ENCODE measurements around the gene BRAF. TPM values are rescaled to one million over a fixed set of nuclear protein-coding genes. Genes with fewer than 3 reads are reported as not detected.
"Not testable (repeated sequence)": the region's sequence is repeated elsewhere in the genome, so short reads cannot be mapped to it uniquely, and the experiment has no call there.

The BRAF gene
- total RNA-seq, 1 donor from 2014 or later, result 16.6 TPM

DNA sequence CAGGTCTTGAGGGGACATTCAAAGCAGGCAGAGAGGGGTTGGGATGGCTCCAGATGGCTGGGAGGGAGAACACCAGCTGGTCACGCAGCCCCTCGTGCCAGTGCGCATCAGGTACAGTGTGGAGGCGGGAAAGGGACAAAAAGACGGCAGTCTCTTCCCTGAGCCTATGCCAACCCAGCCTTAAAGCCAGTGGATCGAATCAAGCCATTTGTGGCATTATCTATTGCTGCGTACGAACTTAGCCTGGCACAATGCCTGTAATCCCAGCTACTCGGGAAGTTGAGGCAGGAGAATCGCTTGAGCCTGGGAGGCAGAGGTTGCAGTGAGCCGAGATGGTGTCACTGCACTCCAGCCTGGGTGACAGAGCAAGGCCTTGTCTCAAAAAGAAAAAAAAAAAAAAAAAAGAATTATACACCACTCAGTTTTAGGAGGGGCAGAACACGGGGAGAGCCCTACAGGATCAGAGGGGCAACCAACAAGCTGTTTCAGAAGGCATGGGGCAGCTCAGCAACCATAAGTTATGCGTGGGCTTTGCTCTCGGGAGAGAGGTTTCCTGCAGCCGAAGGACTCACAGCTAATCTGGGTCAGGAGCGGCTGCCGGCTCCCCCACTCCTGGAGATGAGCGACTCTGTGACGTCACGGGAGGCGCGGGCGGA, 228.6 kb downstream of the BRAF start:
- intact Hi-C loops (cut with DNase I), result no loop called here
- peak; percentile 98 for ATAC-seq (ENCODE audit: poor library complexity)
- peak; percentile 98 for DNase-seq

DNA sequence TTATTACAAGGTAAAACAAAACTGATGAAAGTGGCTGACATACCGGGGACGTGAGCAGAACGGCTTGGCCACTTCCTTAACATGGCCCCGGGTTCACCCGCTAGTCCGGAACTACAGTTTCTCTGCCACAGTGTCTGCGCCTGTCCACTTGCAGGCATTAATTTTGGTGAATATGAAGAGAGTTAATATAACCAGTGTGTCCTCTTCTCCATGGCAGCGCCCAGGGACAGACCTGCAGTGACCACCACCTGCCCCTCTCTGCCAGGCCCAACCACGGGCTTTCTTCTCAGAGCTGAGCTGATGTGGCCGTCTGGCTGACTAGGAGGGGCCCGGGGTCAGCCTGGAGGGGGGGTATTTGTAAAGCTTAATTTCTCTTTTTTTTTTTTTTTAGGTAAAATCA, 229.3 kb downstream of the BRAF start:
- intact Hi-C loops (cut with DNase I), result no loop called here
- no peak for DNase-seq

DNA sequence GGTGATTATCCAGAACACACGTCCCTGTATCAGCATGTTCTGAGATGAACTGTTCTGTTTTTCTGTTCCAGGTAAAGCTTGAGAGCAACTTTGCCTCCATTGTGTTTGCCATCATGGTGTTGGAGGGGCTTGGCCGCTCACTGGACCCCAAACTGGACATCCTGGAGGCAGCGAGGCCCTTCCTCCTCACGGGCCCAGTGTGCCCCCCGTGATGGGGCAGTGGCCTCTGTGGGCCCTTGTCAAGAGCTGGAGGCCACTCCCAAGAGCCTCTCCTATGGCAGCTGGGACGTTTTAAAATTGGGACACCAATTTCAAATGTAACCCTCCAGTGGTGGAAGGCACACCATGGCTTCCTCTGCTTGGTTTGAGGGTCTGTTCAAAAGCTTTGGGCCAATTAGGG, 230.1 kb downstream of the BRAF start:
- intact Hi-C loops (cut with DNase I), result no loop called here
- ATAC-seq (ENCODE audit: poor library complexity), result no peak
- DNase-seq, result no peak

More for the DNA sequence above, 229.3 kb downstream of the BRAF start:
- ATAC-seq (ENCODE audit: poor library complexity), result no peak

DNA sequence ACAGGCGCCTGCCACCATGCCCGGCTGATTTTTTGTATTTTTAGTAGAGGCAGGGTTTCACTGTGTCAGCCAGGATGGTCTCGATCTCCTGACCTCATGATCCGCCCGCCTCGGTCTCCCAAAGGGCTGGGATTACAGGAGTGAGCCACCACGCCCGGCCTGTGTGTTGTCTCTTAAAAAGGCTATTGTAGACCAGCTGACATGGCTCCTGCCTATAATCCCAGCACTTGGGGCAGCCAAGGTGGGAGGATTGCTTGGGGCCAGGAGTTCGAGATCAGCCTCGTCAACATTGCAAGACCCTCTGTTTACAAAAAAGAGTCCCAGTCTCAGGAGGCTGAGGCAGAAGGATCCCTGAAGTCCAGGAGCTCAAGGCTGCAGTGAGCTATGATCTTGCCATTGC, 230.9 kb downstream of the BRAF start:
- intact Hi-C loops (cut with DNase I); ATAC-seq (ENCODE audit: poor library complexity); DNase-seq: not testable (repeated sequence)

DNA sequence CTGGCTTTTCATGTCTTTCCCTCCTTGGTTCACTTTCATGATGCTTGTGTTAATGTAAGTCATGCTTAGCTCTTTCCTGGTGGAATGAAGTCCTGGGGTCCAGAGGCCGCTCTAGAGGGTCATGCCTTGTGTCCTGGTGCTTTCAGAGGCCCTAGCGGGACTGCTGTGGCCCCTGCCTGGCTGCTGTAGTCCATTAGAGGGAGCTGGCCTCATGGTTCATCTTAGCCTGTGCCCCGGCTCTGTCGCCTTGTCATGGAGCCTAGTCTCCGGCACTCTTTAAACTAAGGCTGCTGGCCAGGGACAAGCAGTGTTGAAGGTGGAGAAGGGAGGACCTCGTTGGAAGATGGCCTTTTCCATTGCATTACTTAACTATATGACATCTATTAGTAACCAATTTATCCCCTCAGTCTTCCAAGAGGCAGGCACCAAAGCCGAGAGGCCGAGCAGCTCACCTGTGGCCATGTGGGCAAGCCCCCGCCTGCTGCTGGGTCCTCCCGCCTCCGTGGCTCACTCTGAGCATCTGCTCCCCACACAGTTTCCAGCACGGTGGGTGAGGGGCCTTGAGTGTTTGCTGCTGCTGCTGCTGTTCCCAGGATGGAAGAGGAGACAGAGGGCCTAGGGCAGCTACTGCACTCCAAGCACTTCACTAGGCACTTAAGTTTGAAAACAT, 233.2 kb downstream of the BRAF start:
- ATAC-seq (ENCODE audit: poor library complexity) (no peak), DNase-seq (no peak)
- intact Hi-C loops (cut with DNase I), result no loop called here

DNA sequence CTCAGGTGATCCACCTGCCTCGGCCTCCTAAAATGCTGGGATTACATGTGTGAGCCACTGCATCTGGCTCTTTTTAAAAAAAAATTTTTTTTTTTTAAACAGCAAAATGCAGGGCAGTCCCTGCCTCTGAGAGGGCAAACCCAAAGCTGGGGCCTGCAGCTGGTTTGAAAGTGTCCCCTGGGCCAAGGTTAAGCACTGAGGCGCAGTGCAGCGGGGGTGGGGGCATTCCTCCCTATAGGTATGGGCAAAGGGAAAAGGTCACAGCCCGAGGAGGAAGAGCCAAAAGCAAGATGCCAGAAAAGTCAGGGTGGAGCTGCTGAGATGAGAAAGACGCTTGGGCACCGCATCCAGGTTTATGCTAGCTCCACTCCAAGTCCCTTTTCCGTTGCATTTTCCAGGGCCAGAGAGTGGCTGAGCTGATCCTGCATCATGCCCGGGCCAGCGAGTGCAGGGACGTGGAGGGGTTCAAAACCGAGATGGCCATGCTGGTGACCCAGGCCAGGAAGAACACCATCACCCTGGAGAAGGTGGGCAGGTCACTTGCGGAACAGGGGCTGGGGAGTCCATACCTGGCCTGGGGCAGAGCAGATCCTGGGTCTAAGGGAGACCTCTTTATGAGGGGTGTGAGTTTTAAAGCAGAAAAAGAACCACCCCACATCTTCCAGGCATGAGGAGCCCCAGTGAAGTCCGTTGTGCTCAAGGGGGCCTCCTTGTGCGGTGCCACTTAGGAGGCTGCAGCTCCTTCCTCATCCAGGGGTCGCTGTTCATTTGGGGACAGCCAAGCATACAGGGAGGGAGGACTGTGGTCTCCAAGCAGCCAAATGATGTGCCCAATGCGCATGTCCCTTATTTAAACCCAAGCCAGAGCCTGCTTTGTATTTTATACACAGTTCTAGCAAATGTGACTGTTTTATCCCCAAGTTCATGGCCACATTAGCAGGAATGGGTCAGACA, 235.3 kb downstream of the BRAF start:
- intact Hi-C loops (cut with DNase I), result no loop called here
- ATAC-seq (ENCODE audit: poor library complexity) (no peak), DNase-seq (no peak)

DNA sequence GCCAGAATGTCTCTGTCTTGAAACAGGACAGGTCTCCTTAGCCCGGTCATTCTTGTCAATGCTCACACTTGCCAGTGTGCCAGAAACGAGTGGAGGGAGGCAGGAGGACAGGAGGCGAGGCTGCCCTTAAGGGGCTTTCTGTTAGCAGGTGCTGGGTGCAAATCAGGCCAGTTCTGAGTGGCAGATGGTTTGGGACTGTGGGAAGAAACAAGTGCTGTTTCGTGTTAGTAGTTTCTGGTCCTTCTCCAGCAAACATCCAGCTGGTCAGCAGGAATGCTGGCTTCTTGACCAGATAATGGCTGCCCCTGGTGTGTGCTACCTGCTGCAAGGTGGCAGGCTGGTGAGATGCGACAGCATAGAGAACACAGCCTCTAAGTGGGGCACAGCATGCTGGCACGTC, 236.4 kb downstream of the BRAF start:
- DNase-seq (no peak), ATAC-seq (ENCODE audit: poor library complexity) (no peak)
- intact Hi-C loops (cut with DNase I), result no loop called here

DNA sequence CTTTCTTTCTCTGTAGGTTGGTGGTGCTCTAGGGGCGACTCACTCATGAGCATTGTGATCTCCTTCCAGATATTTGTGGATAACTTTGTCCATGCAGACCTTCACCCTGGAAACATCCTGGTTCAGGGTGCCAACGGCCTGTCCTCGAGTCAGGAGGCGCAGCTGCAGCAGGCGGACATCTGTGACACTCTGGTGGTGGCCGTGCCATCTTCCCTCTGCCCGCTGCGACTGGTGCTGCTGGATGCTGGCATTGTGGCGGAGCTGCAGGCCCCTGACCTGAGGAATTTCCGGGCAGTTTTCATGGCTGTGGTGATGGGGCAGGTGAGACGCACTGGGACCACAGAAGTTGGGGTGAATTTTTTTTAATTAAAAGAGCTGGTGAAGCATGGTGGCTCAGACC, 237.8 kb downstream of the BRAF start:
- ATAC-seq (ENCODE audit: poor library complexity) (no peak), DNase-seq (no peak)
- intact Hi-C loops (cut with DNase I), result no loop called here

DNA sequence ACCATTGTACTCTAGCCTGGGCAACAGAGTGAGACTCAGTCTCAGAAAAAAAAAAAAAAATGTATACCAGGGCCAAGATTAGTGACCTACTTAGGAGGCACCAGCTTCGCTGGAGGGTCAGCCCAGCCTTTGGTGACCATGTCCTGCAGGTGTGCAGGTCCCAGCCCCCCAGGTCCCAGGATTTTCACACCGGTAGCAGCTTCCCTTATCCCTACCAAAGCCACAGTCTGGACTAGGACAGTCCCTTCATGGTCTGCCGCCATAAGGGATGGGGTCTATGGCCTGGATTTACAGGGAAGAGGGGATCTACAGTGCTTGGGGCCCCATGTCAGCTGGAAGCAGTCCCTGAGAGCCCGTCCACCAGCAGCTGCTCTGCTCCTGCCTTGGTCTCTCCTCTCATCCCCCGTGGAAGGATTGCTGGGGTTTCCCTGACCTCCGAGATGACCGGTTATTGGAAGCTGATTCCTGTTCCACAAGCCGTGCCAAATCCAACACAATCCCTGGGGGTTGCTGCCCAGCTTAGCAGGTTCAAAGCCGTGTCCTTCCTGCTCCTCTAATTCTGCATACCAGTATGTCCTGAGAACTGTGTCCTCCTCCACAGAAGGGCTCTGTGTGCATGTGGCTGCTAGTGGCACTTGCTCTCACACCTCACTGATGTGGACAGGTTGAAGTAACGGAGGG, 239.2 kb downstream of the BRAF start:
- intact Hi-C loops (cut with DNase I), result no loop called here
- ATAC-seq (ENCODE audit: poor library complexity) (no peak), DNase-seq (no peak)

DNA sequence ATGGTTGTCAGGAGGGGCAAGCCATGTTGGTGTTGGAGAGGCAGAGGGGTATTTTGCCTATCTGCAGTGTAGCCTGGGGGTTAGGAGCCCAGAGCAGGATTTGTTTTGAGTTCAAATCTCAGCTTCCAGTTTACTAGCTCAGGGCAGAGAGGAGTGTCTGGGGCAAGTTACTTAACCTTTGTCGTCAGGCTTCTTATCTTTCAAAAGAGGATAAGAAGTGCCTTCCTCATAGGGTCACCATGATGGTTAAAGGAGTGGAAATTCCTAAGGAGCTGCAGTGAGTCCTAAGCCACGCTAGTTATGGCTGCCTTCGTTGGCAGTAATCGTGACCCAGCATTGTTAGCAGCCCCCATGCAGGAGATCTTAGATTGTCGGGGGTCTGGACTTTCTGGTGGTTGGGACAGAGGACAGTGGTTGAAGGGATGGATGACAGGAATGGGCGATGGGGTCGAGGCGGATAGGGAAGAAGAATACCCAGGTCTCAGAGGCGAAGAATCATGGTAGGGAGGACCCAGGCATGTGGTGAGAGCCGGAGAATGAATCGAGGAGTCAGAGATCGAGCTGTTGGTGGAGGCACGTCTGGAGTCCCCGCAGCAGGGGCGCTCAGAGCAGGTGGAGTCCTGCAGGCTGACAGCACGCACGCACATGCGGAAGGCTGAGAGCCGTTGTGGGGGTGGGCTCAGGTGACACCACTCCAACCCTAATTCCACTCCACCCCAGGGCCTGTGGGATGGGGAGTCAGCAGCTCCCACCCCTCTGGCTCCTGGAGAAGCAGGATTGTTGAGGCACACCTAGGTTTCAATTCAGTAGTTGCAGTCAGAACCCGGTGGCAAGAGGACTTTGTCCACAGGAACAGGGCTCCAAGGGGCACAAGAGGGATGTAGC, 240.4 kb downstream of the BRAF start:
- no peak for DNase-seq
- intact Hi-C loops (cut with DNase I), result no loop called here
- no peak for ATAC-seq (ENCODE audit: poor library complexity)

DNA sequence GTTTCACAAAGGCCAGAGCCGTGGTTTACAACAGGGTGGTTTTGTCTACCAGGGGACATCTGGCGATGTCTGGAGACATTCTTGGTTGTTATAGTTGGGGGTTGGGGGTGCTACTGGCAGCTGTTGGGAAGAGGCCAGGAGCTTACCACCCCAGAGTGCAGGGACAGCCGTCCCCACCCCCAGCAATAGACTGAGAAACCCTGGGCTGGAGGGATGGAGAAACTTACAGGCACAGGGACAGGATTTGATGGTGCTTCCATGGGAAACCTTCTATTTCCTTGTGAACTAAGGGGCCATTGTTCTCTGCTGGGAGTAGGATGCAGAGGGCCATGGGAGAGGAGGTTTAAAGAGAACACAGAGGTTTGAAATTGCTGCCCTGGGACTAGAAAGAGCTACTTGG, 241.1 kb downstream of the BRAF start:
- DNase-seq (no peak), ATAC-seq (ENCODE audit: poor library complexity) (no peak)
- intact Hi-C loops (cut with DNase I), result no loop called here

DNA sequence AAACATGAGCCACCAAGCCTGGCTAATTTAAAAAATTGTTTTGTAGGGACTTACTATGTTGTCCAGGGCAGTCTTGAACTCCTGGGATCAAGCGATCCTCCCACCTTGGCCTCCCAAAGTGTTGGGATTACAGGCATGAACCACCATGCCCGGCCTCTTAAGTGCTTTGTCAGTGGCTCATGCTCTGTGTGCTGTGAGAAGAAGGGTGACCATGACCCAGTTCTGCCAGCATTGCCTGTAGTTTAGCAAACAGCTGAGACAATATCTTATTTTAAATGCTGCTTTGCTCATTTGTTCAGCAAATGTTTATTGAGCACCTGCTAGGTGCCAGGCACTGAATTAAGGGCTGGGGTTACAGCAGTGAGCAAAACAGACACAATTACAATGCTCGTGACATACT, 243.0 kb downstream of the BRAF start:
- ATAC-seq (ENCODE audit: poor library complexity) (no peak), DNase-seq (no peak)
- intact Hi-C loops (cut with DNase I), result no loop called here

DNA sequence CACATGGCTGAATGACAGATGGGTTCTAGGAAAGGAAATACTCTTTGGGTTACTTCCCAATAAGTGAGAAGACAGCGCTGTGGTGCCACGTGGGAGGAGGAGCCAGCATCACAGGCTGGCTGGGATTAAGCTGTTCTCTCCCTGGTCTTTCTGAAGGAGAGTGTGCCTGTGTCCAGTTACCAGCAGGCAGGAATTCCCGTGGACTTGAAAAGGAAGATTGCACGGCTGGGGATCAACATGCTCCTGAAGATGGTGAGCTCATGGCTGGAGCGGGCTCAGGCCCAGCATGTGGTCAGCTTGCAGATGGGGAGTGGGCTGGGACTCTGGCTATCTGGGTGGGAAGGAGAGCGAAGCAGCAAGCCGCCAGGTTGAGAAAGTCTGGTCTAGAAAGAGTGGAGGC, 243.8 kb downstream of the BRAF start:
- DNase-seq, result no peak
- ATAC-seq (ENCODE audit: poor library complexity), result no peak
- intact Hi-C loops (cut with DNase I), result no loop called here

DNA sequence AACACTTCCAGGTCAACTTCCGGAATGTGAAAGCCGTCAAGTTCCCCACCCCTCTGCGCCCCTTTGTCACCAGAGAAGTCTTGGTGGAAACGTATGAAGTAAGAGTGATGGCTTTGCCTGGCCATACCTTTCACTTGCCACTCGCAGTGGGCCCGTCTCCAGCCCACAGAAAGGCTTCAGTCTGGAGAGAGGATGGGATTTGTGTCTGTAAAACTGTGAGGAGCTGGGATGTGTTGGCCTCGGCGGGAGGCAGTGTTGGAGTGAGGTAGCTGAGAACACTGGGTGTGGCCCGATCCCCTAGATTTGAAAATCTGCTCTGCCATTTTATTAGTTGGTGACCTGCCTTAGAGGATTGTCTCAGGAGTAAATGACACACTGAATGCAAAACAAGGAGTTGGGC, 245.5 kb downstream of the BRAF start:
- no peak for DNase-seq
- intact Hi-C loops (cut with DNase I), result loop anchor here (10.0 kb wide), 1 partner anchor 336 kb away; the partner anchor contains the start of gene MRPS33
- no peak for ATAC-seq (ENCODE audit: poor library complexity)

DNA sequence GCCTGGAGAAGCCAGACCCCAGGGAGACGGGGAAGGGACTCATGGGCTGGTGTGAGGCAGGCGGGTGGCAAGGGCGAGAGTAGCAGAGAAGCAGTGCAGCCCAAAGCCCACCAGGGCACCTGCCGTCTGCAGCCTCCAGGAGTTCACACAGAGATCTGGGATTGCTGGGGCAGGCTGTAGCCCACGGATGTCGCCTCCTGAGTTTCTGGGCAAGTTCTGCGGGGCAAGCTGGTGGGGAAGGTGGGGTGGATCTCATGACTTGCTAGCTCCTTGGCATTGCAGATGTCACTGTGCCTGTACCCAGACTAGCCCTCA, 246.0 kb downstream of the BRAF start:
- ATAC-seq (ENCODE audit: poor library complexity), result no peak

DNA sequence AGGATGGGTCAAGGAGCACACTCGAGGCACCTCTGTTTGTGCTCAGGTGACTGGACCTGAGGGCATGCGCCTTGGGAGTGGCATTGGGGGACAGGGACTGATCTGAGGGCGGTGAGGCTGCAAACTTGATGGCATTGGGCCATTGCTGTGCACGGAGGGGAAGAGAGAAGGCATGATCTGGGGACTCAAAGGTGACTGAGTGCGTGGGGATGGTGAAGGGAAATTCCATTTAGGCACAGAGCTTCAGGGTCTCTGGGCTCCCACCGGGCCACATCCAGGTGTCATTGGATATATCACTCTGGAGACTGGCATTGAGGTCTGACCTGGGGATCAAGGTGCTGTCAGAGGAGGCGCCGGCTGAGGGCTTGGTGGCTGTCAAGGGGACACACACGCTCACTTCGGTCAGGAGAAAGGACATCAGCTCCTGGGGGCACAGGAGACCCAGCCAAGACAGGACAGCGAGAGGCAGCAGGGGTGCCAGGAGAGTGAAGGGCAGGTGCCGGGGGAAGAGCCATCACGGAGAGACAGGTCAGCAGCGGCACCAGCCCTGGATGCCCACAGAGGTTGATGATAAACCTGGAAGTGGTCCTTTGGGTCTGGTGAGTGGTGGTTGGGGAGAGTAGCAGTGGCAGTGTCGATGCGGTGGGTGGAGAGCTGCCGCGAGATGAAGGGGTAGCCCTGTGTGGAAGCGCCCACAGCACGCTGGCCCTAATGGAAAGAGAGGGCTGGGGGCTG, 246.5 kb downstream of the BRAF start:
- DNase-seq, result no peak
- intact Hi-C loops (cut with DNase I), result loop anchor here (10.0 kb wide), 1 partner anchor 337 kb away; the partner anchor contains the start of gene MRPS33
- no peak for ATAC-seq (ENCODE audit: poor library complexity)

More for the DNA sequence above, 246.0 kb downstream of the BRAF start:
- intact Hi-C loops (cut with DNase I), result loop anchor here (10.0 kb wide), 1 partner anchor 336 kb away; the partner anchor contains the start of gene MRPS33
- DNase-seq, result no peak

DNA sequence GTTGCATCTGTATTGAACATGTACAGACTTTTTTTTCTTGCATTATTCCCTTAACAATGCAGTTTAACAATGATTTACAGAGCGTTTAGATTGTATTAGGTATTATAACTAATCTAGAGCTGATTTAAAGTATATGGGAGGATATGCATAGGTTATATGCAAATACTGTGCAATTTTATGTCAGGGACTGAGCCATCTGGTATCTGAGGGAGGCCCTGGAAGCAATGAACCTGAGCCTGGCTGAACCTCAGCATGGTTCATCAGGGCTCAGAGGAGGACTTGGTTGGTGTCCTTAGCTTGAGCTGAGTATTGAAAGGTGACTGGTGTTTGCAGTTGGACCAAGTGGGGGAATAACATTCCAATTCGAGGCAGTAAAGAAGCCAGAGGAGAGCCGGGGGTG, 247.2 kb downstream of the BRAF start:
- no peak for DNase-seq
- intact Hi-C loops (cut with DNase I), result loop anchor here (10.0 kb wide), 1 partner anchor 337 kb away; the partner anchor contains the start of gene MRPS33
- no peak for ATAC-seq (ENCODE audit: poor library complexity)
